Astrocyte of the spinal cord (primary cell): ENCODE data around the gene RNF208.
"Not testable (repeated sequence)": the region's sequence is repeated elsewhere in the genome, so short reads cannot be mapped to it uniquely, and the experiment has no call there.

Experiments
- DNase-seq: peaks from one replicate; pipeline ENCODE4 v3.0.0; 2011; ENCODE audit warnings: low read depth, low spot score
- H3K4me3 ChIP-seq: 2 replicates; pipeline ENCODE4 v1.5.1; 2011; ENCODE audit warnings: low read depth, mild to moderate bottlenecking, low read length, moderate library complexity
- in situ Hi-C: cut with HindIII; loops from 2 replicates; pipeline ENCODE4 v1.10.0; 2017; ENCODE audit warnings: low sequenced_read_pairs
- TF ChIP-seq, protein P1 (sequence below): IDR thresholded peaks from 2 replicates; pipeline ENCODE4 v1.5.1; 2012; ENCODE audit warnings: low read depth, mild to moderate bottlenecking, low read length, inconsistent platforms

Gene RNF208

DNA sequence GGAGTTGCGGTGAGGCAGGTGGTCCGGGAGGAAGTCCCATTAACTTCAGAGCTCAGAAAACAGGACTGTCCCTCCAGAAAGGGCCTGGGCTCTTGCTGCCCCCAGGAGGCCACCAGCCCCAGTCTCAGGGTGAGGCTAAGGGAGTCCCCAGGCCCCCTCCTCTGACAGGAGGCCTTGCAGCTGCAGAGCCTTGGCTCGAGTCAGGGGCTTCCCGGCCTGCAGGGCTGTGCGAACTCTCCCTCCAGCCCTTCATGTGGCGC is 25.8 kb upstream of the RNF208 start:
- DNase-seq = no peak
- TF ChIP-seq, protein P1, sequence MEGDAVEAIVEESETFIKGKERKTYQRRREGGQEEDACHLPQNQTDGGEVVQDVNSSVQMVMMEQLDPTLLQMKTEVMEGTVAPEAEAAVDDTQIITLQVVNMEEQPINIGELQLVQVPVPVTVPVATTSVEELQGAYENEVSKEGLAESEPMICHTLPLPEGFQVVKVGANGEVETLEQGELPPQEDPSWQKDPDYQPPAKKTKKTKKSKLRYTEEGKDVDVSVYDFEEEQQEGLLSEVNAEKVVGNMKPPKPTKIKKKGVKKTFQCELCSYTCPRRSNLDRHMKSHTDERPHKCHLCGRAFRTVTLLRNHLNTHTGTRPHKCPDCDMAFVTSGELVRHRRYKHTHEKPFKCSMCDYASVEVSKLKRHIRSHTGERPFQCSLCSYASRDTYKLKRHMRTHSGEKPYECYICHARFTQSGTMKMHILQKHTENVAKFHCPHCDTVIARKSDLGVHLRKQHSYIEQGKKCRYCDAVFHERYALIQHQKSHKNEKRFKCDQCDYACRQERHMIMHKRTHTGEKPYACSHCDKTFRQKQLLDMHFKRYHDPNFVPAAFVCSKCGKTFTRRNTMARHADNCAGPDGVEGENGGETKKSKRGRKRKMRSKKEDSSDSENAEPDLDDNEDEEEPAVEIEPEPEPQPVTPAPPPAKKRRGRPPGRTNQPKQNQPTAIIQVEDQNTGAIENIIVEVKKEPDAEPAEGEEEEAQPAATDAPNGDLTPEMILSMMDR = no peak
- in situ Hi-C loops = no loop called here
- H3K4me3 ChIP-seq = no peak overlapping the region

DNA sequence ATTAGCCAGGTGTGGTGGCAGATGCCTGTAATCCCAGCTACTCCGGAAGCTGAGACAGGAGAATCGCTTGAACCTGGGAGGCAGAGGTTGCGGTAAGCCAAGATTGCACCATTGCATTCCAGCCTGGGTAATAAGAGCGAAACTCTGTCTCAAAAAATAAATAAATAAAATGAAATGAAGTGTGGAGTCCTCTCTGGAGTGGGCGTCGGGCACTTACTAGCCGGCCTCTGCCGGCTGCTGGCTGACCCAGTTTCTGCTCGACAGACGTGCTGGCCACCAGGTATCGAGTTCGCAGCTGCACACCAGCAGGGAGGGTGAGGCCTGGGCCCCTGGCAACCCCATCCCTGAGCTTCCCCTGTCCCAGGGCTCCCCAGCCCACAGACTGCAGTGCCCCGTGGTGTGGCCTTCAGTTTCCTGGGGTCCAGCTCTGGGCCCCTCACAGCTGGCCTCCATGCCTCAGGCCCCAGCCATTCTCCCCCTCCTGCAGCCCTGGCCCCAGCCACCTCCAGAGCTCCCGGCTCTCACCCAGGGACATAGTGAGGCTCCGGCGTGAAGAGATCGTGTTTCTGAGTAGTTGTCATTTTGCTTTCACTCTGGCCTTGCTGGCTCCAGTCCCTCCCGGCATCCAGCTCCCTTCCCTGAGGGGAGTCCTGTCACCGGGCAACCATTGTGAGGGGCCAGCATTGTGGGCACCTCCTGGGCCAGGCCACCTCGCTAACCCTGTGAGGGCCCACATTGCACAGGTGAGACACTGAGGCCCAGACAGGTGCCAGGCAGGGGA is 25.3 kb upstream of the RNF208 start:
- H3K4me3 ChIP-seq = no peak overlapping the region
- in situ Hi-C loops = no loop called here
- TF ChIP-seq, protein P1 = no peak
- no peak for DNase-seq

DNA sequence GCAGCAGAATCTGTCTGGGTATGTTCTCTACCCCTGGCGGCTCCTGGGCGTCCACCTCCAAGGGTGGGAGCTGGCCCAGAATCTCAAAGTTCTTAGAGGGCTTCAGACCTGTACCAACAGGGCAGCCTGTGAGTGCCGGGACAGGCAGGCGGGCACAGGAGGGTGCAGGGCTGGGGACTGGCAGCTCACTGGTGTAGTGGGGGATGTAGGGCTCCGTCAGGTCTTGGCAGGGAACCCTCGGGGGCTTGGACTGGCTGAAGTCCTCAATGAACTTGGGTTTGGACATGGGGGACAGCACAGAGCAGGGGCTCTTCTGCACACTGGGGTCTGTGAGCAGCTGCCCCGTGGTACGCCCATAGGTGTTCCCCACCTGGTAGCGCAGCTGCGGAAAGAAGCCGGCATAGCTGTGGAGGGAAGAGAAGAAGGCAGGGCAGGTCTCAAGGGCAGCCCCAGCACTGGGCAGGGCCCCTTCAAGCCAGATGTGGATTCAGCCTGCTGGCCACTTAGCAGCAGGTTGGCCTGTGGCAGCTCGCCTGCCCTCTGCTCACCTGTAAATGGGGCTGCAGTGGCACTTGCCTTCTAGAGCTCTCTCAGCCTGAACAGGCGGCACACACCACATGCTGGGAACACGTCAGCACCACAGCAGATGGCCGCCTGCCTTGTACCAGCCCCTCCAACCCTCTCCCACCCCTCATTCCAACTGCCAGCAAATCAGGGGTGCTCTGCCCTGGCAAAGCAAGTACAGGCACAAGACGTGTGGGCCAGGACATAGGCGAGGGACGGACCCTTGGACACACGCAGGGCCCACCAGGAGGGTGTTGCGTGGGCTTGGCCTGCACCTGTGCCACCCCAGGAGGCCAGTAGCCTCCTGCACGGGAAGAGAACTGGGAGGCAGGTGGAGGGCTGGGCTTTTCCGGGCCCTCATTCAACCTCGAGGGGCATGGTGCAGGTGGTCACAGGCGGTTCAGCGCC is 23.7 kb upstream of the RNF208 start:
- no peak overlapping the region for H3K4me3 ChIP-seq
- TF ChIP-seq, protein P1 = no peak
- no peak for DNase-seq
- in situ Hi-C loops = no loop called here

DNA sequence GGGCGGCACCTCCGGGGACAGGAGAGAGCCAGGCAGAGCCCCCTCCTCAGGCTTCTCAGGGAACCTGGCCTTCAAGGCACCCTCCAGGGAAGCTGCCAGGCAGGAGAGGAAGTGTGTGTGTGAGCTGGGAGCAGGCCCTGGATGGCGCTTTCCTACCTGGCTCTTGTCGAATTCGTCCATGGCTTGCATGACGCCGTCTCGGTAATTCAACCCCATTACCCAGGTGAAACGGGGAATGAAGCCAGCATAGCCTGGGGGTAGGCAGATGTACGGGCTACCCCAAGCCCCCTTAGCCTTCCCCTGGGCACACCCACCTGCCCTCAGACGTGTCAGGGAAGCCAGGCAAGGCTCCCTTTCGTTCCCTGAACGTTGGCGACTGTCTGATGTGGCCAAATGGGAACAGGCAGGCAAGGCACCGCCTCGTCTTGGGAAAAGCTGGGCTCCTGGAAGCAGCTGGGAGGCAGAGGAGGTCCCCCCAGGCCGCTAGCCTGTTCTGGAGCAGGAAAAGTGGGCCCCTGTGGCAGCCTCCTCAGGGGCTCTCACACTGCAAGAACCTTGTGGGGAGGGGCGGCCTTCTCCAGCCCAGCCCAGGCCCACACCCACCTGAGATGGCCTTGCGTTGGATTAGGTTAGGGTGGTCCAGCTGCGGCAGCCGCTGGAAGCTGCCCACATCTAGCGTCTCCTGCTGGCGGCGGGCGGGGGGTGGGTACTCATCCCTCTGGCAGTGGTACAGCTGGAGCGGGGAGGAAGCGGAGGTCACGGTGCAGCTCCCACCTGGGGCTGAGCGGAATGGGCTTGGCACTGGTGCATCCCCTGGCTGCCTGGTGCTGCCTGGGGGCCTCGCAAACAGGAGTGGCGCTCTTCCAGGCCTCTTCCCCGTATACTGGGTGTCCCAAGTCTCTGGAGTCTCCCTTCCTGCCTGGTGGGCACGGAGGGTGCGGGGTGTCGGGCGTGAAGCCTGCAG is 22.7 kb upstream of the RNF208 start:
- DNase-seq = no peak
- no peak overlapping the region for H3K4me3 ChIP-seq
- in situ Hi-C loops = no loop called here
- TF ChIP-seq, protein P1 = no peak

DNA sequence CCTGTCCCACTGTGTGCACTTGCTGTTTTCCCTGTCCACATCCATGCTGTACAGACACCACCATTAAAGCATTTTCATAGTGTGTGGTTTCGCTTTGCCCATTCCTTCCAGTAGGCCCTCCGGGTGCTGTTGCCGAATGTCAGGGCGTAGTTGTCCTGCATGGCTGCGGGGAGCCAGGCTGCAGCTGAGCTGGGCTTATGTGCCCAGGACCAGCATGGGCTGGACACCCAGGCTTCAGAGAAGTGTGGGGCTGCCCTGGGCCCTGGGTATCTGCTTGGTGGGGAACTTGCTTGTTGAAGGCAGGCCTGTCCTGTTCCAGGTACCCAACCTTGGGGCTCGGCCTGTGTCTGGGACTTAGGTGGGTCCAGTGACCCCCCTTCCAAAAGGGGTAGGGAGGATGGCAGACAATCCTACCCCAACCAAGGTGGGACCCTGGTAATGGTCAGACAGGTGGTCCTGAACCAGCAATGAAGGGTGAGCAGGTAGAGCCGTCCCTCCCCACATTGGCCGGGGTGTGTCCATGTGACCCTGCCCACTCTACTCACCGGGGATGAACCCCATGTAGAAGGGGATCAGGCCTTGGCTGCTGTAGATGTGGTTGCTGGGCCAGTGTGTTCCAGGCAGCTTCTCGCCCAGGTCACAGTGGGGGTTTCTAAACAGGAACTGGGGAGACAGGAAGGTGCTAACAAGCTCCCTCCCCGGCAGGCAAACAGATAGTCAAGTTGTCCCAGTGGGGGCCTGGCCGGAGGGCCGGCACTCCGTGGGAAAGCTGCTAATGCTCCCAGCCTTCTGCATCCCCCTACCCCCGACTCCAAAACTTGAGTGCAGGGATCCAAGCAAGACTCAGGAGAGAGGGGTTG is 21.8 kb upstream of the RNF208 start:
- TF ChIP-seq, protein P1 = no peak
- DNase-seq = no peak
- in situ Hi-C loops = no loop called here
- H3K4me3 ChIP-seq = no peak overlapping the region

DNA sequence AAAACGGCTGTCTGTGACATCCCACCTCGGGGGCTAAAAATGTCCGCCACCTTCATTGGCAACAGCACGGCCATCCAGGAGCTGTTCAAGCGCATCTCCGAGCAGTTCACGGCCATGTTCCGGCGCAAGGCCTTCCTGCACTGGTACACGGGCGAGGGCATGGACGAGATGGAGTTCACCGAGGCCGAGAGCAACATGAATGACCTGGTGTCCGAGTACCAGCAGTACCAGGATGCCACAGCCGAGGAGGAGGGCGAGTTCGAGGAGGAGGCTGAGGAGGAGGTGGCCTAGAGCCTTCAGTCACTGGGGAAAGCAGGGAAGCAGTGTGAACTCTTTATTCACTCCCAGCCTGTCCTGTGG is 21.2 kb upstream of the RNF208 start:
- H3K4me3 ChIP-seq, in situ Hi-C loops, DNase-seq: not testable (repeated sequence)
